HG03045 (cell line): Measurements from ENCODE around the gene TBCCD1.
"Not testable (repeated sequence)": the region's sequence is repeated elsewhere in the genome, so short reads cannot be mapped to it uniquely, and the experiment has no call there.

Experiments
- ATAC-seq: cut with Tn5 transposase; IDR thresholded peaks from one replicate; pipeline ENCODE4 v1.9.1; 2021; ENCODE audit warnings: mild to moderate bottlenecking, moderate library complexity; ENCODE audit not compliant: unreplicated experiment

The TBCCD1 gene

DNA sequence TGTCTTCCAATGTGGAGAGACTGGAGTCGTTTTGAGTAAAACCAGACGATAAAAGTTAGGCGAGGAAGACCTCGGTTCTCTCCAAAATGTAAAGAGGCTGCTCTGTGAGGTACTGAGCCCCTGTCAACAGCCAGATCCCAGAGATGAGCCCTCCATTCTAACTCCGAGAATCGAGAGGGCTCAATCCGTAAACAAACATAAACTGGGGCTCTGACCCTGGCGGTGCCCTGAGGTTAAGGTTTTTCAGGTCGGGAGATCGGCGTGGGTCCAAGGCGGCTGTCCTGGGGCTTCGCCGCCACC is 417 bp downstream of the TBCCD1 start:
- ATAC-seq: no peak

DNA sequence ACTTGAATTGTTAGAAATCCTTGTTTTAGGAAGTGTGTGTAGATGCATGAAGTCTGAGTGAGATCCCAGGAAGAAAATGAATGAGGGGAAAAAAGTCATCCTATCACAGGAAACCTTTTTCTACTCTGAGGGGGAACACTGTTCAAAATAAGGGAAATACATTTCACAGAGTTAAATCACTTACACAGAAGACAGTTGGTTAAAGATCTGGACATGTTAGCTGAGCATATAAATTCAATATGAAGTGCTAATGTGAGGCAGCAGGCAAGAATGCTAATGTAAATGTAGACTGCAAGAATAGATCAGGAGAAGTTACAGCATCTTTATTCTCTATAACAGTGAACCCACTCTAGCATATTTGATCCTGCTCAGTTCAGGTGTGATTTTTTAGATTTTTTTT is 2.6 kb downstream of the TBCCD1 start:
- ATAC-seq: no peak

DNA sequence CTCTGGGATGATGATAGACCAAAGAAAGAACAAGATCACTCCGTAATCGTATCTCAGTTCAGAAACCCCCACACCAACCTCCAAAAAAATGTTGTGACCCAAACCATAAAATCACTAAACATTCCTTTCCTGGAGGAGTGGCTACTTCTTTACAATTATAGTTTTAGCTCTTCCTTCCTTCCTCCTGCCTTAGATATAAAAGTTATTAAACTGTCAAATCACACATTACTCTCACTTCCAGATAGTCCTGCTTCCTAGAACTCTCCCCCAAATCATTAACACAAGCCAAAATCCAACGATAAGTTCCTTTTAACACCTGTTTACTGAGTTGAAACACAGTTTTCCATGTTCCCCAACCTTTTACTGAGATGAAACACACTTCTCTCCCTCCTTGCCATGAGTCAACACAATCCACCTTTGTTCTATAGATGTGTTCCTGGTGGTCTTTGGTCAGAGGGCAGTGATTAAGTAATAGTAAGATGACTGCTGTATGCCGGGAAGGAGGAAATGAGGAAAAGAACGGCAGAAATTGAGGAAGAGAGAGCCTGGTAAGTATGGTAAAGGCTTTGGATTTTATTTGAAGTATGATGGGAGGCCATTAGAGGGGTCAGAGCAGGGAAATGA is 14.6 kb downstream of the TBCCD1 start:
- no peak for ATAC-seq

DNA sequence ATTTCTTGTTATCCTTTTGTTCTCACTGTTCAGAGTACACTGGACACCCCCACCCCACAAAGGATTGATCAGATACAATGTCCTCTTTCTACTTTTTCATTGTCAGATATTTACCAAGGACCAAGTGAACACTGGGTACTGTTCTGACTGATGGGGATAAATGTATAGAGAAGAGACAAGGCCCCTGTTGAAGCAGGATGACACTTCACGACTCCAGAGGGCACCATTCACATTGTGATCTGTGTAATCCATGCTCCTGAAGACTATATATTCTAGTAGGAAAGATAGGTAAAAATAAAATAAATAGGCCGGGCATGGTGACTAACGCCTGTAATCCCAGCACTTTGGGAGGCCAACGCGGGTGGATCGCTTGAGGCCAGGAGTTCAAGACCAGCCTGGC is 15.8 kb downstream of the TBCCD1 start:
- no peak for ATAC-seq

DNA sequence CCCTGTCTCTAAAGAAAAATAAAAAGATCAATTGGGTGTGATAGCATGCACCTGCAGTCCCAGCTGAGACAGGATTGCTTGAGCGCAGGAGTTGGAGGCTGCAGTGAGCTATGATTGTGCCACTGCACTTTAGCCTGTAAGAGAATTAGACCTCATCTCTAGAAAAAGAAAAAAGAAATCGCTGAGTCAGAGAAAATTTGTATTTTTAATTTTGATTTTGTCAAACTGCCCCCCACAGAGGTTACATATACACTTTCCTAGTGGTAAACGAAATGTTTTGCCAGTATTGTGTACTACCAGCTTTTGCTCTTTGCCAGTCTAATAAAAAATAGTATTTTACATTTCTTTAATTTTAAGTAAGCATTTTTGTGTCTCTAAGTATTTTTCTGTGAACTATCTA is 17.6 kb downstream of the TBCCD1 start:
- ATAC-seq: no peak

DNA sequence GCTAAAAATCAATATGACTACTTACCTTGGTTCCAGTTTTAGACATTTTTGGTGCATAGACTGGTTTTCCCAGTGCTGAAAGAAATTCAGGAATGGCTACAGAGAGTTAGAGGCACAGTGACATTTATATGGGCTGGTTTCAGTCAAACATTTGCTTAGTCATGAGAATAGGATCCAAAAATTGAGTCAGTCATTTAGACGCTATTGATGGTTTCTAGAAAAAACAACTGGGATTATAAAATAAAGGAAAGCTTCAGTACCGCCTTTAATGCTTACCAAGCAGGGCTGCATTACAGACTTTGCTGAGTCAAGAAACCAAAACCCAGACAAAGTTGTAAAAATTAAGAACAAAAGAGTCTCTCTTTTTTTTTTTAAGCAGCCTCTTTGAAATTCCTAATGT is 22.9 kb downstream of the TBCCD1 start, which contains the start of gene CRYGS:
TSS of gene CRYGS (minus strand) at position 100 of the 400 bp plus-strand sequence. CDS start at position 46, 54 bp downstream.
- ATAC-seq: no peak

DNA sequence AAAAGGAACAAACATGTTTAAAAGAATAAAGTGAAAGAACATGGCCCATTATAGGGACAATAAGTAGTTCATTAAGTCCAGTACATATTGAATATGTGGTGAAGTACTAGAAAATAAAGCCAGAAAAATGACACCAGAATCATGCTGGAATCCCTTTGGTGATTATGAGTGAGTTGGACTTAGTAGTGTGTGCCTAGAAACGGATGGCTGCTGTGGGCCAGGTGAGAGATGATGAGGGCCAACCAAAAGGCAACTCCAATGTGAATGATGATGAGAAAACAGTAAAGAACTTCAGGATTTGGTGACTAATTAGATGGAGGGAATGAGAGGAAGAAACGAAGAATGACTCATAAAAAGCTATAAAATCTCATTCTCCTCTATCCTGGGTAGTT is 26.3 kb downstream of the TBCCD1 start:
- no peak for ATAC-seq

DNA sequence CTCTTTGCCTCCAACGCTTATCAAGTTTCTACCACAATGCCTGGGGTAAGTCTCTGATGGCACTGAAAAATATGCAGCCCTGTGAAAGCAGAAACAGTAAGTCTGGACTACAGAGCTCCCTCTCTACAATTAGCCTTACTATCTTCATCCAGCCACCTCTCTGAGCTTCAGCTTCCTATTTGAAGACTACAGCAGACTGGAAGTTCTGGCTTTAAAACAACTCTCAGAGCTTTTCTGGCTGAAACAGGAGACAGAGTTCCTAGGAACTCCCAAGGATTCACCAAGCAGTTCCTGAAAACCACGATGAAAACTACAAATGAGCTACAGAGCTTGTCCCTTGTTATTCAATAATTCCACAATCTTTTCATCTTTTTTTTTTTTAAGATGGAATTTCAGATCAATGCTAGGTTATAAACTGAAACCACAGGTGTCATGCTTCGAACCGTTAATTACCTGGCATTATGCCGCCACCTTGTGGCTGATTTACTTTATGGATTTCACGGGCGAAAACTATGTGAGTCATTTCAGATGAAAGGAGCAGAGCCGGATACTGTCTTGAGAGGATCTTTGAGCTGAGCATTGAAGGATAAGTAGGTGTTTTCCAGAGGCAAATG is 26.8 kb downstream of the TBCCD1 start:
- ATAC-seq: peak; percentile 65

DNA sequence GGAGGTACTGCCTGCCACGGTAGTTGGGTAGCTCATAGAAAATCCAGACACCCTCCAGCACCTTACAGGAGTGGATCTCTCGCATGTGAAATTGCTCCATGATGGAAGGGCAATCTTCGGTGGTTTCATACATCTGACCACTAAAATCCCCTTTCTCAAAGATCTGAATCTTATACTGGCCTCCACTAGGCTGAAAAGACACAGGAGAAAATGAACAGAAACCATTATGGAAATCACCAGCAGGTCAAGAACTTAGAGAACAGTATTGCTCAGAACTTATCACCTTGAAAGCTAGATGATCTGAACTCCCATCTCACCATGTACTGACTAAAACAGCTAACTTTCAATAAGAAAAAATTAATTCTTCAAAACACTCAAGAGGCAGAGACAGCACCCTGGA is 28.4 kb downstream of the TBCCD1 start:
- peak; percentile 36 for ATAC-seq

DNA sequence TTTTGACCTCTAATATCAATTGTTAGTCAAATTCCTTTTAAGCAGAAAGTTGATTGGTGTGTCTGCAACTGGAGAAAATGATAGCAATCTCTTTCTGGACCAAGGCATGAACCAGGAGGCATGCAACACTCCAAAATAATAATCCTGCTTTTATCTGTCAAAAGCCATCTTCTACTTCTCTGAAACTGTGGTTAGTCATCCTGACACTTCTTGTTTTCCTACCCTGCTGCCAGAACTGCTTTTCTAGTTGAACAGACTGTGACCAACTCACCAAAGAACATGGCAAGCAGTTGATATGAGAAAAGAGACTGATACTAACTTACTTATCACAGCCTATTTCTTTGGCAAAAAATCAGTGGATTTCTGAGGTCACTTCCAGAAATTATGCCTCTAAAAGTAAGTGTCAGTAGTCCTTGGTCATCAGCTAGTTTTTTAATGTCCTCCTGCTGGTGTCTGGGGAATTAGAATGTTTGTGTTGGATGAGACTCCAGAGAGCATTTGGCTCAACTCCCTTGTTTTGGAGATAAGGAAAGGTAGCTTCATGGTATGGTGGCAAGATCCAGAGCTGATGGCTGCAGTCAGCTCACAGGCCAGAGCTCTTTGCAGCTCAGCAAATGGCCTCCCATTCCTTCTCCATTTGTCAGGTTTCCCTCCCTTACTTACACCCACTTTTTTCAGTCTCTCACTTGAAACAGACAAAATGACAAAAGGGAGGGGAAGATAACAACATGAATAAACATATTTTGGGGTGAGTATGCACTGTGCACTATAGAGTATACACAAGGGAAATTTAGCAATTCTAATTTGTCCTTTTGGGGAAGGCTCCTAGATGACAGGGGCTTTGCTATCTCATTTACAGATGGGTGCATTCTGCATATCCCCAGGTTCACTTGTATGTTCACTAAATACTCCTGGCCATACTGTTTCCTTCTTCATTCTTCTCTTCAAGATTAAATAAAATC is 30.0 kb downstream of the TBCCD1 start:
- no peak for ATAC-seq

DNA sequence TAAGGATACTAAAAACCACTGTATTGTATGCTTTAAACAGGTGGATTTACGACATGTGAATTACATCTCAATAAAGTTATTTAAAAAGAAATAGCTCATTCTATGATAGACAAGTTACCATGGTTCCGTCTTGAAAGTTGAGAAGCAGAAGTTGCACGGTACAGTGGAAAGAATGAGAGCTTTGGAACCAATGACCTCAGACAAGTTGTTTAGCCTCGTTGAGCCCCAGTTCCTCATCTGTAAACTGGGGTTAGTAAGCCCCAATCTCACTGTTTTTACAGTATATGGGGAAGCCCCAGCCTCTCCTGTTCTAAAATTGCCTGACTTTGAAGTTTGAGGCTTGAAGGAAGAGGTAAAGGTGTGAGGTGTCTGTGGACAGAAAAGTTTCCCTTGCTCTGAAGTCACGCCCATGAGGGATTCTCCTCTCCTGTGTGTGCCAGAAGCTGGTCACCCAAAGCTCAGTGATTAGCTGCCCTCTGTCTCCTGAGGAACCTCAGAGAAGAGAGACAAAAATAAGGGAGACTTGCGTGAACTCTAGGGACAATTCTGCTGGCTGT is 32.9 kb downstream of the TBCCD1 start:
- peak; percentile 79 for ATAC-seq

DNA sequence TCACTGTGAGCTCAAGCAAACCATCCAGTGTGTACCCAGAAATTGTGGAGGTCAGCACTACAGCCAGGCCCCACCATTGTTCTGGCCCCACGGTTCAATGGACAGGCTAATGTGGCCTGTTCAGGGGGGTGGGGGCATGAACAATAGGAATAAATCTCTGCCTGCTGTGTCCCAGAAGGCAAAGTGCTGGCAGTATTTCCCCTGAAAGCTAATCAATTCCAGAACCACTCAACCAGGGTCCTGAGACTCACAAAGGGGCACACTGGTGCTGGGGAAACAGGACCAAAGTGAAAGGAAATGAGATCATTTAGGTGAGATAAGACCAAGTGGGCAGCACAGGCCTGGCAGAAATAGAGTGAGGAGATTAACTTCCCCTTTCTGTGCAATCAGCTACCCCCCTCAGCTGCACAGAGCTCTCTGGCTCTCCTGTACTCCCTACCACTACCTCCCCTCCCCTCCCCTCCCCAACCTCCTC is 34.5 kb downstream of the TBCCD1 start:
- no peak for ATAC-seq

DNA sequence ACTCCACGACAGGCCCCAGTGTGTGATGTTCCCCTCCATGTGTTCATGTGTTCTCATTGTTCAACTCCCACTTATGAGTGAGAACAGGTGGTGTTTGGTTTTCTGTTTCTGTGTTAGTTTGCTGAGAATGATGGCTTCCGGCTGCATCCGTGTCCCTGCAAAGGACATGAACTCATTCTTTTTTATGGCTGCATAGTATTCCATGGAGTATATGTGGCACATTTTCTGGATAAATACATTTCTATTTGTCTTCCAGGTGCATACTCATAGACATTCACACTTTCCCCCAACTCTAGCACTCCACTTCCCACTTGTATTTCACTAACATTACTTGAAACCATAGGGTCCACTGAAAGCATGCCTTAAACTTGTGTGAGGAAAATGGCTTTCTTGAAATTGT is 35.4 kb downstream of the TBCCD1 start:
- ATAC-seq: not testable (repeated sequence)

DNA sequence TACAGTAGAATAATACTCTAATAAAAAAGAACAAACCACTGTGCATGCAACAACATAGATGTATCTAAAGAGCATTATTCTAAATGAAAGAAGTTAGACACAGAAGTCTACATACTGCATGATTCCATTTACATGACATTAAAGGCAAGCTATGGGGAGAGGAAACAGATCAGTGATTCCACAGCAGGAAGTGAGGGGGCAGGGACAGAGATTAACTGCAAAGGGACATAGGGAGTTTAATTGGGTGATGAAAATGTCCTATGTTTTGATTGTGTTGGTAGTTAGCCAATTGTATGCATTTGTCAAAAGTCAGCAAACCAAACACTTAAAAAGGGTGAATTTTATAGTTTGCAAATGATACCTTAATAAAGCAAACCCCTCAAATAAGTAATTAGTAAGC is 36.7 kb downstream of the TBCCD1 start:
- ATAC-seq: no peak

DNA sequence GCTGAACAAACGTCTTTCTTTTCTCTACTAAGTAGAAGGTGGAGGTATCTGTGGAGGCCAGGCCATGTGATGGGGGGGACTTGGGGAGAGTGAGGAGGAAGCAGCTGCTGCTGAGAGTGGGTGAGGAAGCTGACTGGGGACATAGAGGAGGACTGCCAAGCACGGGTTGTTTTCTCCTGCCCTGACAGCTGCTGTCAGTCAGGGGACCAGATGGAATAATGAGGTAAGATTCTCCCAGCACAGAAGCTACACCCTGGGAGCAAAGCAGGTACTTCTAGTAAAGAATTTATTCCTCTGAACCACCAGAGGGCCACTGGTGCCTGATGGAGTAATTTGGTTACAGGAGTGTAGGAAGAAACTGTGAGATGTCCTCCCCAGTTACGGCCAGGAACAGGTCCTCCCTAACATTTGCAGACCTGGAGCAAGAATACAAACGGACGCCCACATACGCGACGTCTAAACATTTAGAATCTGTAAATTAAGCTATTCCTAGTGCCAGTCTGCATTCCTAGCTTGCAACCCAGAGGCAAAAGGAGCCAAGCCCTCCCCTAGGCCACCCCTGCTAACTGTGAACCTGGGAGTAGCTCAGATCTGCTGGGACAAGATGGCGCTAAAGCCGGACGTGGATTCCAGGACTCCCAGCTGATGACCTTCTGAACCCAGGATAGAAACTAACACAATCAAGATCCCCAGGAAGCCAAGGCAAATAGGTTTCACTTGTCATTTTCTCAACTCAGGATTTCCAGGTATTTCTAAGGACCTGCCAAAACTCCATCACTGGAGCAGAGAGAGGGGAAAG is 37.7 kb downstream of the TBCCD1 start:
- ATAC-seq: no peak

DNA sequence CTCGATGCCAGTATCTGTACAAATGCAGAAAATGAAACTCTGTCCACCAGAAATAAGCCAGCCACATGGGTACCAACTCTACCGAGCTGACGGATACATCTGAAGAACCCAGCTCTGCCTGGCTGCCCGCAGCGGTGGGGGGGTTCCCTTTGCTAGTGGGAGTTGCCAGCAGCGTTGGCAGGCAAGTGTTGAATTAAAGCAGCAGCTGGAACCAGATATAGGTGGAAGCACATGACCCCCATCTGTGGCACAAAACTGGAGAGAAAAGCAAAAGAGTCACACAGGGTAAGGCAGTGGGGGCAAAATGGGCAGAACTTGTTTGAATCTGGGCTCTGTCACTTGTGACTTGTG is 40.9 kb downstream of the TBCCD1 start:
- ATAC-seq: peak; percentile 33

DNA sequence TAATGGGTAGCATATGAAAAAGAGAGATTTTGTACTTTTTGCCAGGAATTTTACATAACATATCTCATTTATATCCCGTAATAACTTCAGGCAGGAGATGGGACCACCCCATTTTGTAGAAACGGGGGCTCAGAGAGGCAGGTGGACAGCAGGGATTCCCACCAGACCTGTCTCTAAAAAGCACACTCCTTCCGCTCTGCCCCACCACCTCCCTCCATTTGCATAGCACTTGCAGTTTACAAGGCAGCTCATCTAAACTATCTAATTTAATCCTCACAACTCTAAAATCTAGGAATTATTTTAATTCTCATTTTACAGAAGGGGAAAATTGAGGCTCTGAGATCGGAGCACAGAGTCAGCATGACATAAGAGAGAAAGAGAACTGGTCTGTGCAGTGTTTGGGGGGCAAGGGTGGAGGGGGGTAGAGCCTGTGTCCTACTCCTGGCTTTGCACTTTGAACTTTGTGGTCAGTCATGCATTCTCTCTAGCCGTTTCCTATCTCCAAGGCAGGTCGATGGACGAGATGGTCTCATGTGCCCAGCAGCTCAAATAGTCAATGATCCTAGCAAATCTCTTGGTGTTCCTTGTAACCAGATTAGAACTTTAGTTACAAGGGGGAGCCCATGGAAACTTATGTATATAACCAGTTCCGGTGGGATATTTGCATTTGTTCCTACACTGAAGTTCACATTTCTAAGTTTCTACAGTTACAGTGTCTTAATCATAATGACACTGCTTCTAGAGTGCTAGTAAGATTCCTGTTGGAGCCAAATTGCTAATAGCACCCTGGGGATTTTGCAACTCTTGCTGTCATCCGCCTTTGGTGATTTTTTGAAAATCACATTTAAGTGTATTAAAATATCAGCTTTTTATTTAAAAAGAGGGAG is 41.5 kb downstream of the TBCCD1 start:
- no peak for ATAC-seq

DNA sequence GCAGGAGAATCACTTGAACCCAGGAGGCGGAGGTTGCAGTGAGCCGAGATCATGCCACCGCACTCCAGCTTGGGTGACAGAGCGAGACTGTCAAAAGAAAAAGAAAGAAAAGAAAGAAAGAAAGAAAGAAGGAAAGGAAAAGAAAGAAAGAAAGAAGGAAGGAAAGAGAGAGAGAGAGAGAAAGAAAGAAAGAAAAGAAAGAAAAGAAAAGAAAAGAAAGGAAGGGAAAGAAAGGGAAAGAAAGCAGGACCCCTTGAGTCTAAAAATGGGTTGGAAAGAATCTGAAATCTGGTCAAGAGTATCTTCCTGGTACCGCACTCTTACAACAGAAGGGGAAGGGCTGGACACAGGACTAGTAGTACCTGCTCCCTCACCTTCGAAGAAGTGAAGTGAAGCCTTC is 42.5 kb downstream of the TBCCD1 start:
- ATAC-seq: no peak

DNA sequence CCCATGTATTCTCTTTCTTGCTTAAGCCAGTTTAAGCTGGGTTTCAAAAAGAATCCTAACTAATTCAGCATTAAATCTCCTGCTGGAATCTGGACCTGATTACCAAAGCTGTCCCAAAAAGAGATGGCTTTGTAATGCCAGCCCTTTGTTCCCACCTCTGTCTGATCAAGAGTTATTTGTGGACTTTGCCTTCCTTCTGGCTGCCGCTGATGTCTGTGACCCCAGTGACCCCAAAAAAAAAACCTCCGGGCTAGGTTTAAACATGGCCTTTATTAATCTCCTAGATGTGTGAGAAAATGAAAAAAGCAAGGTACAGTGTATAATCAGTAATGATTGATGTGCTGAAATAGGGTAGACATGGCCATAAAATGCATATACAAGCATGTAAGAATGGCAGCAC is 43.7 kb downstream of the TBCCD1 start:
- no peak for ATAC-seq

DNA sequence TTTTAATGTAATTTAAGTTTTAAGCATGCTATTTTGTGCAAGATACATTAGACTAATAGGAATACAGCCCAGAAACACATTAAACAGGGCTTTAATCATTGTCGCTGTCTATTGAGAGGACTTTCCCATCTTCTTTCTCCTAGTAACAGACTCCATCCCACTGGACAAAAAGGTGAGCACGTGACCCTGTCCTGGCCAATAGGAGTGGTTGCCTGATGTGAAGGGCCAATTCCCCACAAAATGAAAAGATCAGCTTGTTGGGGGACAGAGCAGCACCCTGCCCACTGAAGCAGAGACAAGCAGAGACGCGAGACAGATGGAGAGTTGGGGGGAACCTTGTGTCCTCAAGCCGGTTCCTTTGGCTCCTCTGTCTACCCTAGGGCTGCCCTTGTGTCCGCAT is 44.1 kb downstream of the TBCCD1 start:
- ATAC-seq: no peak
